Tibial nerve (tissue), 3 donors: ENCODE results near the gene NUP107.

ENCODE experiments used
- POLR2A ChIP-seq, 2 donors: fragments of 450-650 bp; IDR thresholded peaks; one replicate each; pipeline ENCODE4 v1.6.1; 2017; ENCODE audit warnings: antibody characterized with exemption in 2 of 2, mild to moderate bottlenecking in 2 of 2, moderate library complexity in 2 of 2
- TF ChIP-seq, protein P1 (sequence below), 5 experiments: fragments of 200-600 bp in 3 of 5; fragments of 450-650 bp in 2 of 5; sonication (generic) in 3 of 5; IDR thresholded peaks; one replicate each; pipeline ENCODE4 v1.5.1; 2016 to 2019; ENCODE audit warnings: antibody characterized with exemption in 5 of 5, mild to moderate bottlenecking in 3 of 5, moderate library complexity in 2 of 5

DNA sequence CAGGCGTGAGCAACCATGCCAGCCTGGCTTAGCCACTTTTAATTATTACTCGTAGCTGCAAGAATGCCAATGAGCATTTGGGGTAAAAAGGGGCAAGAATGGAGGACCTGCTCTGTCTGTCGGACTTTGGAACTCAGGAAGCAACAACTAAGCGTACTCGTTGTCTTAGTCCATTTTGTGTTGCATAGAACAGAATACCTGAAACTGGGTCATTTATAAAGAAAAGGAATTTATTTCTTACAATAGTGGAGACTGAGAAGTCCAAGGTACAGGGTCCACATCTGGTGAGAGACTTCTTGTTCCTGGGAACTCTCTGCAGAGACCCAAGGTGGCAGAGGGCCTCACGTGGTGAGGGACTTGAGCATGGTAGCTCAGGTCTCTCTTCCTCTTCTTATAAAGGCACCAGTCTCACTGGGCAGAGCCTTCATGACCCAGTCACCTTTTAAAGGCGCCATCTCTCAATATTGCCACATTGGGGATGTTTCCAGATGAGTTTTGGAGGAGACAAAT, 88.4 kb downstream of the NUP107 start:
- no peak for TF ChIP-seq POLR2A (IDR thresholded peaks at IDR 0.05)
- TF ChIP-seq, protein P1, sequence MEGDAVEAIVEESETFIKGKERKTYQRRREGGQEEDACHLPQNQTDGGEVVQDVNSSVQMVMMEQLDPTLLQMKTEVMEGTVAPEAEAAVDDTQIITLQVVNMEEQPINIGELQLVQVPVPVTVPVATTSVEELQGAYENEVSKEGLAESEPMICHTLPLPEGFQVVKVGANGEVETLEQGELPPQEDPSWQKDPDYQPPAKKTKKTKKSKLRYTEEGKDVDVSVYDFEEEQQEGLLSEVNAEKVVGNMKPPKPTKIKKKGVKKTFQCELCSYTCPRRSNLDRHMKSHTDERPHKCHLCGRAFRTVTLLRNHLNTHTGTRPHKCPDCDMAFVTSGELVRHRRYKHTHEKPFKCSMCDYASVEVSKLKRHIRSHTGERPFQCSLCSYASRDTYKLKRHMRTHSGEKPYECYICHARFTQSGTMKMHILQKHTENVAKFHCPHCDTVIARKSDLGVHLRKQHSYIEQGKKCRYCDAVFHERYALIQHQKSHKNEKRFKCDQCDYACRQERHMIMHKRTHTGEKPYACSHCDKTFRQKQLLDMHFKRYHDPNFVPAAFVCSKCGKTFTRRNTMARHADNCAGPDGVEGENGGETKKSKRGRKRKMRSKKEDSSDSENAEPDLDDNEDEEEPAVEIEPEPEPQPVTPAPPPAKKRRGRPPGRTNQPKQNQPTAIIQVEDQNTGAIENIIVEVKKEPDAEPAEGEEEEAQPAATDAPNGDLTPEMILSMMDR (IDR thresholded peaks at IDR 0.05): no peak
